Brain microvascular endothelial cell (primary cell): ENCODE data around the gene METTL25B.
A peak's percentile ranks its signal among the peaks of the same experiment; 100 is the strongest.

Experiments used
- DNase-seq: peaks from one replicate; pipeline ENCODE4 v3.0.0-alpha.2; 2020
- H3K27ac ChIP-seq: fragments of 250-450 bp; sonication (Bioruptor Pico); 2 replicates; pipeline ENCODE4 v1.5.1; 2020; ENCODE audit warnings: mild to moderate bottlenecking, moderate library complexity
- H3K27me3 ChIP-seq: fragments of 250-450 bp; sonication (Bioruptor Pico); replicated peaks from 2 replicates; pipeline ENCODE4 v1.5.1; 2020; ENCODE audit warnings: mild to moderate bottlenecking
- H3K36me3 ChIP-seq: fragments of 250-450 bp; sonication (Bioruptor Pico); replicated peaks from 2 replicates; pipeline ENCODE4 v1.5.1; 2020; ENCODE audit warnings: mild to moderate bottlenecking
- H3K4me3 ChIP-seq: 2 replicates; pipeline ENCODE4 v1.5.1; 2011; ENCODE audit warnings: low read depth, mild to moderate bottlenecking, control low read depth, low read length, moderate library complexity
- in situ Hi-C: cut with HindIII; loops from 2 replicates; pipeline ENCODE4 v1.10.0; 2017; ENCODE audit warnings: low sequenced_read_pairs, low pct_ligation_motif_present
- TF ChIP-seq, protein P1 (sequence below): IDR thresholded peaks from 2 replicates; pipeline ENCODE4 v1.5.1; 2011; ENCODE audit warnings: low read depth, mild to moderate bottlenecking, moderate library complexity, low read length, control low read depth, inconsistent platforms; ENCODE audit errors: missing control alignments

Gene METTL25B

DNA sequence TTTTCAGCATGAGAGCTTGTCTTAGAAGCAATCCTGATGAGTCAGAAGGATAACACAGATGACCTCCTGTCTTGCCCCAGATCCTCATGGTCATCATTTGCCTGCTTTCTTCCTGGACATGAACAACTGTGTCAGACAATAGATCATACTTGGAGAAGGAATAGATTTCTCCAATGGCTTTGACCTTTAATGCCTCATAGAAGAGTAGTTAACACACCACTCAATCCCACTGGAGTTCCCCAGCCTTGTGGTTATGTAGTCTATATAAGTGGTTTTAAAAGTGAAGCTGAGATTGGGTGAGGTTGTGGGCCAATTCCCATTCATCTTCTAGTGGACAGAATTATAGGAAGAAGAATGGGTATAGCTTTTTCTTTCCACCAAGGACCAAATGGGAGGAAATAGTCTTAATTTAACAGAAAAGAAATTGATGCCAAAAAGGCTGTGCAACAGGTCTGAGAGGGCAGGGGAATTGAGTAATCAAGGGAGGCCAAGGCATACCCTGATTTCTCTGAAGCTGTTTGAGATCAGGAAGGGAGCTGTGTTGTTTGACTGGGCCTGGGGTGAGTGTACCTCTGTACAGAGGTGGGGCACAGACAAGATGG is 53.4 kb downstream of the METTL25B start:
- DNase-seq: peak; percentile 20
- H3K27me3 ChIP-seq: no peaks in the 10 kb centered on the region
- H3K4me3 ChIP-seq: no peak overlapping the region
- TF ChIP-seq, protein P1, sequence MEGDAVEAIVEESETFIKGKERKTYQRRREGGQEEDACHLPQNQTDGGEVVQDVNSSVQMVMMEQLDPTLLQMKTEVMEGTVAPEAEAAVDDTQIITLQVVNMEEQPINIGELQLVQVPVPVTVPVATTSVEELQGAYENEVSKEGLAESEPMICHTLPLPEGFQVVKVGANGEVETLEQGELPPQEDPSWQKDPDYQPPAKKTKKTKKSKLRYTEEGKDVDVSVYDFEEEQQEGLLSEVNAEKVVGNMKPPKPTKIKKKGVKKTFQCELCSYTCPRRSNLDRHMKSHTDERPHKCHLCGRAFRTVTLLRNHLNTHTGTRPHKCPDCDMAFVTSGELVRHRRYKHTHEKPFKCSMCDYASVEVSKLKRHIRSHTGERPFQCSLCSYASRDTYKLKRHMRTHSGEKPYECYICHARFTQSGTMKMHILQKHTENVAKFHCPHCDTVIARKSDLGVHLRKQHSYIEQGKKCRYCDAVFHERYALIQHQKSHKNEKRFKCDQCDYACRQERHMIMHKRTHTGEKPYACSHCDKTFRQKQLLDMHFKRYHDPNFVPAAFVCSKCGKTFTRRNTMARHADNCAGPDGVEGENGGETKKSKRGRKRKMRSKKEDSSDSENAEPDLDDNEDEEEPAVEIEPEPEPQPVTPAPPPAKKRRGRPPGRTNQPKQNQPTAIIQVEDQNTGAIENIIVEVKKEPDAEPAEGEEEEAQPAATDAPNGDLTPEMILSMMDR: no peak
- in situ Hi-C loops: no loop called here
- peaks cover 17% of the 10 kb centered on the region for H3K36me3 ChIP-seq
- peak overlapping the region; percentile 23 for H3K27ac ChIP-seq

GRCh38 chr1:156785458-156785857 is 57.2 kb downstream of the METTL25B start:
- no peak overlapping the region for H3K4me3 ChIP-seq
- TF ChIP-seq, protein P1: no peak
- H3K36me3 ChIP-seq: peaks cover 33% of the 10 kb centered on the region
- DNase-seq: no peak
- in situ Hi-C loops: no loop called here
- H3K27ac ChIP-seq: no peak overlapping the region
- H3K27me3 ChIP-seq: no peaks in the 10 kb centered on the region
